GM19455 (cell line): ENCODE data around the gene SPZ1.
"Not testable (repeated sequence)": the region's sequence is repeated elsewhere in the genome, so short reads cannot be mapped to it uniquely, and the experiment has no call there.

Experiments
- ATAC-seq: cut with Tn5 transposase; IDR thresholded peaks from one replicate; pipeline ENCODE4 v1.9.1; 2021; ENCODE audit not compliant: unreplicated experiment

The SPZ1 gene

GRCh38 chr5:80337379-80337778 lies 17.6 kb downstream of the SPZ1 start:
- ATAC-seq = no peak

- ATAC-seq = no peak
Observed at GRCh38 chr5:80339116-80339515, 19.3 kb downstream of the SPZ1 start.

- no peak for ATAC-seq
Observed at GRCh38 chr5:80341016-80341775, 21.4 kb downstream of the SPZ1 start.

- no peak for ATAC-seq
Observed at GRCh38 chr5:80343067-80343466, 23.3 kb downstream of the SPZ1 start.

- no peak for ATAC-seq
Observed at GRCh38 chr5:80346055-80346454, 26.3 kb downstream of the SPZ1 start.

- ATAC-seq = no peak
Observed at GRCh38 chr5:80348171-80348570, 28.4 kb downstream of the SPZ1 start.

GRCh38 chr5:80351019-80351418 lies 31.2 kb downstream of the SPZ1 start:
- ATAC-seq = not testable (repeated sequence)

- ATAC-seq = no peak
Observed at GRCh38 chr5:80355686-80356085, 35.9 kb downstream of the SPZ1 start.

- no peak for ATAC-seq
Observed at GRCh38 chr5:80357671-80358070, 37.9 kb downstream of the SPZ1 start.

GRCh38 chr5:80360914-80361444 lies 41.2 kb downstream of the SPZ1 start:
- ATAC-seq = no peak

- no peak for ATAC-seq
Observed at GRCh38 chr5:80364892-80365291, 45.1 kb downstream of the SPZ1 start.

GRCh38 chr5:80368661-80369480 lies 49.1 kb downstream of the SPZ1 start:
- no peak for ATAC-seq

- no peak for ATAC-seq
Observed at GRCh38 chr5:80369521-80369920, 49.7 kb downstream of the SPZ1 start.

- no peak for ATAC-seq
Observed at GRCh38 chr5:80370390-80370789, 50.6 kb downstream of the SPZ1 start.
